GM18517 (cell line): ENCODE measurements around the gene SST.

Source experiments
- ATAC-seq: cut with Tn5 transposase; IDR thresholded peaks from one replicate; pipeline ENCODE4 v1.9.1; 2021; ENCODE audit warnings: mild to moderate bottlenecking, moderate library complexity; ENCODE audit not compliant: unreplicated experiment

SST gene

GRCh38 chr3:187636528-187636927 lies 33.7 kb downstream of the SST start:
- no peak for ATAC-seq

GRCh38 chr3:187630404-187630803 lies 39.8 kb downstream of the SST start:
- ATAC-seq, result no peak

GRCh38 chr3:187629711-187630110 lies 40.5 kb downstream of the SST start:
- no peak for ATAC-seq

- ATAC-seq, result no peak
Measured at GRCh38 chr3:187628169-187628568, 42.0 kb downstream of the SST start.

- no peak for ATAC-seq
Measured at GRCh38 chr3:187626581-187626980, 43.6 kb downstream of the SST start.

- no peak for ATAC-seq
Measured at GRCh38 chr3:187624588-187624987, 45.6 kb downstream of the SST start.

- ATAC-seq, result no peak
Measured at GRCh38 chr3:187623285-187623814, 46.8 kb downstream of the SST start.

- ATAC-seq, result no peak
Measured at GRCh38 chr3:187621881-187622280, 48.3 kb downstream of the SST start.

GRCh38 chr3:187619461-187619860 lies 50.7 kb downstream of the SST start:
- ATAC-seq, result no peak
